CD4-positive, alpha-beta T cell treated with Interleukin-4 for 1 hour (primary cell): ENCODE data around the gene FAM72B.
"Not testable (repeated sequence)": the region's sequence is repeated elsewhere in the genome, so short reads cannot be mapped to it uniquely, and the experiment has no call there.

Experiments
- DNase-seq, 2 donors: peaks; one replicate each; pipeline ENCODE4 v3.0.0-alpha.2; 2020 to 2022

The FAM72B gene

GRCh38 chr1:121148489-121149190 is 35.5 kb downstream of the FAM72B start:
- not testable (repeated sequence) for DNase-seq

- DNase-seq = not testable (repeated sequence)
Measured at GRCh38 chr1:121140393-121140792, 43.7 kb downstream of the FAM72B start.

DNA sequence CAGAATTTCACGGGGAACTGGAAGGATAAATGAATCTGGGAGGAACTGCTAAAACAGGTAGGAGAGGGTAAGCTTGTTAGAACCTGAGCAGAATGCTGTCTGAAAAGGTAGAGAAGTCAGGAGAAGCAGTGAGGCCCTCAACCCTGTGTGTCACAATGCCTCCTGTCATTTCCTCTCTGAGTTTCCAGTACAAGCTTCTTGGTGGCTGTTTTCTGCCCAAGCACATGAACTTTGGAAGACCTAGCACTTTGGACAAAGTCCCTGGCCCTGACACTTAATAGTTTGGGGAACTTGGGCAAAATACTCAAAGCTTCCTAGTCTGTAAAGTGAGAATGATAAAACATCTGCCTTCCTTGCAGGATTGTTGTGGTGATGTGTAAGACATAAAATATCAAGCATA is 52.6 kb downstream of the FAM72B start:
- DNase-seq = not testable (repeated sequence)

DNA sequence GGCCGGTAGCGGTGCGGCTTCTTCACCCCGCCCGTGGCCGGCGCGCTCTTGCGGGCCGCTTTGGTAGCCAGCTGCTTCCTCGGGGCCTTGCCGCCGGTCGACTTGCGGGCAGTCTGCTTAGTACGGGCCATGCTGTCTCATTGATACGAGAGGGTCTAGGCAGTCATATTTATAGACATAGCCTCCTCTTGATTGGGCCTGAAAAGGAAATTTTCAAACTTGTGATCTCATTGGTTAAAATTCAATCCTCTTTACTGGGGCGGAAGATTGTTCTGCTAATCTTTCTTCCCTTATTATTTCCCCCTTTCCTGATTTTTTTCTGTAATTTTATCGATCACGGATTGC is 65.7 kb downstream of the FAM72B start:
- not testable (repeated sequence) for DNase-seq
